GM12891 (cell line): ENCODE results near the gene TRIM69.

ENCODE experiments used
- PAX5 ChIP-seq: IDR thresholded peaks from 2 replicates; pipeline ENCODE4 v1.6.1; 2011; ENCODE audit warnings: low read length, moderate library complexity, mild to moderate bottlenecking; ENCODE audit not compliant: insufficient read depth, severe bottlenecking
- POLR2A ChIP-seq: IDR thresholded peaks from 2 replicates; pipeline ENCODE4 v1.6.1; 2011; ENCODE audit warnings: low read depth, low read length, control low read depth
- POLR2AphosphoS5 ChIP-seq: IDR thresholded peaks from 2 replicates; pipeline ENCODE4 v1.6.1; 2011; ENCODE audit warnings: low read depth, low read length, control low read depth
- POU2F2 ChIP-seq: IDR thresholded peaks from 2 replicates; pipeline ENCODE4 v1.6.1; 2011; ENCODE audit warnings: low read depth, mild to moderate bottlenecking, control low read depth, low read length, moderate library complexity
- SPI1 ChIP-seq: IDR thresholded peaks from 2 replicates; pipeline ENCODE4 v1.6.1; 2011; ENCODE audit warnings: low read depth, low read length, control low read depth
- TAF1 ChIP-seq: IDR thresholded peaks from 2 replicates; pipeline ENCODE4 v1.6.1; 2011; ENCODE audit warnings: low read depth, low read length, control low read depth

DNA sequence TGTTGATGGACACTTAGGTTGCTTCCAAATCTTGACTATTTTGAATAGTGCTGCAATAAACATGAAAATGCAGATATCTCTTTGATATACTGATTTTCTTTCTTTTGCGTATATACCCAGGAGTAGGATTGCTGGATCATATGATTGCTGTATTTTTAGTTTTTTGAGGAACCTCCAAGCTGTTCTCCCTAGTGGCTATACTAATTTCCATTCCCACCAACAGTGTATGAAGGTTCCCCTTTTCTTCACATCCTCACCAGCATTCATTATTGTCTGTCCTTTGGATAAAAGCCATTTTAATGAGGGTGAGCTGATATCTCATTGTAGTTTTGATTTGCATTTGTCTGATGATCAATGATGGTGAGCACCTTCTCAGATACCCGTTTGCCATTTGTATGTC lies 37.7 kb upstream of the TRIM69 start:
- no peak for TF ChIP-seq POLR2AphosphoS5
- no peak for TF ChIP-seq POLR2A
- no peak for TF ChIP-seq PAX5
- no peak for TF ChIP-seq TAF1
- no peak for TF ChIP-seq SPI1
- no peak for TF ChIP-seq POU2F2
